Peyer's patch (tissue), 4 donors: ENCODE measurements around the gene BAG3. TPM values are rescaled to one million over a fixed set of nuclear protein-coding genes. Genes with fewer than 3 reads are reported as not detected.

Experiments used
- DNase-seq, 3 donors: peaks; one replicate each; pipeline ENCODE4 v3.0.0-alpha.2; 2017 to 2019
- H3K27ac ChIP-seq, 4 donors: fragments of 200-600 bp; sonication (generic); one replicate each; pipeline ENCODE4 v1.5.1; 2016 to 2019
- H3K27me3 ChIP-seq, 2 donors: fragments of 200-600 bp; sonication (generic); one replicate each; pipeline ENCODE4 v1.5.1; 2019
- H3K36me3 ChIP-seq, 3 donors: fragments of 200-600 bp; sonication (generic); one replicate each; pipeline ENCODE4 v1.5.1; 2016 to 2019
- H3K4me1 ChIP-seq, 4 donors: fragments of 200-600 bp; sonication (generic); one replicate each; pipeline ENCODE4 v1.5.1; 2016 to 2019
- H3K4me3 ChIP-seq, 4 donors: fragments of 200-600 bp; sonication (generic); 1 replicate in 3 of 4; 2 replicates in 1 of 4; pipeline ENCODE4 v1.5.1; 2016 to 2019; ENCODE audit warnings: mild to moderate bottlenecking in 1 of 4
- H3K9me3 ChIP-seq, 4 donors: fragments of 200-600 bp; sonication (generic); one replicate each; pipeline ENCODE4 v1.5.1; 2016 to 2019; ENCODE audit warnings: mild to moderate bottlenecking in 1 of 4
- POLR2A ChIP-seq, 2 donors: fragments of 450-650 bp; IDR thresholded peaks; one replicate each; pipeline ENCODE4 v1.5.1; 2017; ENCODE audit warnings: antibody characterized with exemption in 2 of 2, mild to moderate bottlenecking in 2 of 2, moderate library complexity in 2 of 2
- total RNA-seq, 4 donors: library from RNA; depleted of rRNA; stranded (reverse); fragments of >200 nt; gene quantifications; one replicate each; pipeline ENCODE4 v1.1.0, GENCODE V29; 2016
- TF ChIP-seq, protein P1 (sequence below), 6 experiments: fragments of 450-650 bp in 4 of 6; fragments of 200-600 bp in 2 of 6; sonication (generic) in 1 of 6; IDR thresholded peaks; one replicate each; pipeline ENCODE4 v1.5.1; 2017 to 2019; ENCODE audit warnings: antibody characterized with exemption in 6 of 6, mild to moderate bottlenecking in 3 of 6, moderate library complexity in 1 of 6

BAG3 gene
- total RNA-seq, 4 donors from 2014 or later: 14.9 to 26.4 (median 19.8) TPM

- H3K4me3 ChIP-seq: no peak overlapping the region
- TF ChIP-seq, protein P1, sequence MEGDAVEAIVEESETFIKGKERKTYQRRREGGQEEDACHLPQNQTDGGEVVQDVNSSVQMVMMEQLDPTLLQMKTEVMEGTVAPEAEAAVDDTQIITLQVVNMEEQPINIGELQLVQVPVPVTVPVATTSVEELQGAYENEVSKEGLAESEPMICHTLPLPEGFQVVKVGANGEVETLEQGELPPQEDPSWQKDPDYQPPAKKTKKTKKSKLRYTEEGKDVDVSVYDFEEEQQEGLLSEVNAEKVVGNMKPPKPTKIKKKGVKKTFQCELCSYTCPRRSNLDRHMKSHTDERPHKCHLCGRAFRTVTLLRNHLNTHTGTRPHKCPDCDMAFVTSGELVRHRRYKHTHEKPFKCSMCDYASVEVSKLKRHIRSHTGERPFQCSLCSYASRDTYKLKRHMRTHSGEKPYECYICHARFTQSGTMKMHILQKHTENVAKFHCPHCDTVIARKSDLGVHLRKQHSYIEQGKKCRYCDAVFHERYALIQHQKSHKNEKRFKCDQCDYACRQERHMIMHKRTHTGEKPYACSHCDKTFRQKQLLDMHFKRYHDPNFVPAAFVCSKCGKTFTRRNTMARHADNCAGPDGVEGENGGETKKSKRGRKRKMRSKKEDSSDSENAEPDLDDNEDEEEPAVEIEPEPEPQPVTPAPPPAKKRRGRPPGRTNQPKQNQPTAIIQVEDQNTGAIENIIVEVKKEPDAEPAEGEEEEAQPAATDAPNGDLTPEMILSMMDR (IDR thresholded peaks at IDR 0.05): no peak
- no peak for TF ChIP-seq POLR2A (IDR thresholded peaks at IDR 0.05)
- H3K4me1 ChIP-seq: peaks cover 0 to 4% (median 0%) of the 10 kb centered on the region in 4 donors
- H3K27me3 ChIP-seq: no peaks in the 10 kb centered on the region
- no peak for DNase-seq
- no peaks in the 10 kb centered on the region for H3K36me3 ChIP-seq
- H3K27ac ChIP-seq: no peak overlapping the region
- no peaks in the 10 kb centered on the region for H3K9me3 ChIP-seq
Observed at GRCh38 chr10:119691726-119692125, 40.5 kb downstream of the BAG3 start.

DNA sequence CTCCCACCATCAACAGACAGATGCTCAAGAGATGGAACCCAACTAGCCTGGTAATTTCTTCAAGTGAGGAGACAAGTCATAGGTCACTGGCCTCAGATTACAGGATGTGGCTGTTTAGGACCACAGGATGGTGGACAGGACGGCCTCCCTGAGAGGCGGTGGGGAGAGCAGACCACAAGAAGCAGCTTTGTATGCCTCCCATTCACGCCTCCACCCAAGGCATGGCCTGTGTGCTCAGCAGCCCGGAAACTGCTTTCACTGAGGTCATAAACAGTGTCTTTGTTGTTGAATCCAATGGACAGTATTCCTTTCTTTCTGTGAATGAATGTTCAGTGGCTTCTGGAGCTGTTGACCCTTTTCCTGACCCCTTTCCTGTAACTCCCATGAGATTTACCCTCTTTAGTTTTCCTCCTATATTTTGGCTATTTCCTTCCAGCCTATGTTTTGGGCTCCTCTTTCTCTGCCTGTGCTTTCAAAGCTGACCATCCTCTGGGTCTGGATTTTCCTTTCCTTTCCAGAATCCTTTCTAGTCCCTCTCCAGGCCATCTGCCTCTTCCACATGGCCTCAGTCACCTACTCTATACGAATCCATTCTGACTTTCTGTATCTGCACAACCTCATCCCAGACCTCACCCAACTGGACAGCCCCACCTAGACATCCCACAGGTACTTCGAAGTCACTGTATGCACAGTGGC, 42.2 kb downstream of the BAG3 start:
- Histone ChIP-seq H3K27me3 (no peaks in the 10 kb centered on the region), H3K27ac (no peak overlapping the region), H3K4me3 (no peak overlapping the region), H3K36me3 (no peaks in the 10 kb centered on the region), H3K4me1 (no peaks in the 10 kb centered on the region), H3K9me3 (no peaks in the 10 kb centered on the region)
- TF ChIP-seq POLR2A (IDR thresholded peaks at IDR 0.05): no peak
- TF ChIP-seq, protein P1 (IDR thresholded peaks at IDR 0.05): no peak
- no peak for DNase-seq

- Histone ChIP-seq H3K4me1 (no peaks in the 10 kb centered on the region), H3K9me3 (no peaks in the 10 kb centered on the region), H3K27ac (no peak overlapping the region), H3K27me3 (no peaks in the 10 kb centered on the region), H3K4me3 (no peak overlapping the region), H3K36me3 (no peaks in the 10 kb centered on the region)
- TF ChIP-seq POLR2A (IDR thresholded peaks at IDR 0.05): no peak
- TF ChIP-seq, protein P1 (IDR thresholded peaks at IDR 0.05): no peak
- DNase-seq: no peak
Observed at GRCh38 chr10:119694608-119695007, 43.4 kb downstream of the BAG3 start.

DNA sequence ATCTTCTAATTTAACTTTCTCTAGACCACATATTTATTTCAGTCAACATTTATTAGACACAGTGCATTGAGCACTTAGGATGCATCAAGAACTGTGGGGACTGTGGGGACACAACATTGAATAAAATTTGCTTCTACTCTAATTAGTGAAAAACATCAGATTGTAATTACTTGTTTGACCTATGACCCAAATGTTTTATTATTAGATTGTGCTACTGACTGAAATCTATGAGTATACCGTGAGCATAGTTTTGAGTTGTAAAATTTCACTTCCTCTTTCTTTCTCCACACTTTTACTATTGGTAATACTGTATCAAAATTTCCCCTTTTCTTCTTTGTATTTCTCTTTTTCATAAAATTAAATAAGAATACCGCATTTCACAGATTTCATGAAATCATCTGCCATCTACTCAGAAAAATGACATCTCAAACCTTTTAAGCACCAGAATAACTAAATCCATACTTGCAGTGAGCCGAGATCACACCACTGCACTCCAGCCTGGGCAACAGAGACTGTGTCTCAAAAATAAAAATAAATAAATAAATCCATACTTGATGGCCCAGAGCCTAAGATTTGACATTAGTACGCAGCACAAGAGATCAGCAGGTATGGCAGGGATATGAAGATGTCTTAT, 49.3 kb downstream of the BAG3 start:
- H3K9me3 ChIP-seq: no peaks in the 10 kb centered on the region
- TF ChIP-seq POLR2A (IDR thresholded peaks at IDR 0.05): no peak
- TF ChIP-seq, protein P1 (IDR thresholded peaks at IDR 0.05): no peak

GRCh38 chr10:119701861-119702260, 50.7 kb downstream of the BAG3 start:
- H3K4me1 ChIP-seq: peaks cover 0 to 4% (median 0%) of the 10 kb centered on the region in 4 donors
- TF ChIP-seq, protein P1 (IDR thresholded peaks at IDR 0.05): no peak
- no peak for TF ChIP-seq POLR2A (IDR thresholded peaks at IDR 0.05)

More for the DNA sequence above, 49.3 kb downstream of the BAG3 start:
- no peak for DNase-seq
- Histone ChIP-seq H3K36me3 (no peaks in the 10 kb centered on the region), H3K27ac (peak overlapping the region in 1 of 4 donors; percentile 71), H3K27me3 (no peaks in the 10 kb centered on the region), H3K4me3 (no peak overlapping the region), H3K4me1 (peaks cover 0 to 4% (median 0%) of the 10 kb centered on the region in 4 donors)

More at GRCh38 chr10:119701861-119702260, 50.7 kb downstream of the BAG3 start:
- Histone ChIP-seq H3K36me3 (no peaks in the 10 kb centered on the region), H3K9me3 (no peaks in the 10 kb centered on the region), H3K4me3 (no peak overlapping the region), H3K27me3 (no peaks in the 10 kb centered on the region), H3K27ac (peak overlapping the region in 1 of 4 donors; percentile 71)
- no peak for DNase-seq
